Spinal cord (tissue), 10 donors: Measurements from ENCODE around the gene GPR87. TPM values are rescaled to one million over a fixed set of nuclear protein-coding genes. Genes with fewer than 3 reads are reported as not detected.

Experiments
- DNase-seq, 6 donors: peaks; one replicate each; pipeline versions ENCODE4 v3.0.0 to v3.0.0-alpha.2; 2013 to 2015; ENCODE audit warnings: low spot score in 6 of 6, low read depth in 4 of 6
- H3K27ac ChIP-seq: one replicate; pipeline ENCODE4 v1.5.1; 2013; ENCODE audit warnings: low read depth, low read length, control low read depth
- H3K27me3 ChIP-seq: one replicate; pipeline ENCODE4 v1.6.1; 2013; ENCODE audit warnings: low read length; ENCODE audit not compliant: control insufficient read depth, insufficient read depth
- H3K36me3 ChIP-seq: one replicate; pipeline ENCODE4 v1.6.1; 2013; ENCODE audit warnings: low read length; ENCODE audit not compliant: control insufficient read depth, insufficient read depth
- H3K4me1 ChIP-seq: one replicate; pipeline ENCODE4 v1.6.1; 2013; ENCODE audit warnings: low read length; ENCODE audit not compliant: control insufficient read depth, insufficient read depth
- H3K4me3 ChIP-seq: one replicate; pipeline ENCODE4 v1.5.1; 2013; ENCODE audit warnings: low read depth, low read length, control low read depth
- H3K9me3 ChIP-seq: one replicate; pipeline ENCODE4 v1.6.1; 2013; ENCODE audit warnings: low read length; ENCODE audit not compliant: control insufficient read depth, insufficient read depth
- WGBS: methylation state at CpG from one replicate; pipeline ENCODE4 v1.1.5; 2013; ENCODE audit warnings: missing lambda C conversion rate; ENCODE audit not compliant: insufficient coverage; 5-methylcytosine and 5-hydroxymethylcytosine counted together
- long read RNA-seq, 4 donors: transcript quantifications; one replicate each; lab custom pipeline, GENCODE V29; 2026
- polyA plus RNA-seq, 2 donors: library from polyadenylated mRNA; unstranded; fragments of 120-200 nt; gene quantifications; one replicate each; pipeline ENCODE4 v1.2.1, GENCODE V29; 2013; ENCODE audit not compliant: insufficient read length in 2 of 2
- total RNA-seq, 2 donors: library from RNA; depleted of rRNA in 1 of 2; stranded (reverse); fragments of 120-200 nt in 1 of 2; fragments of >200 nt in 1 of 2; gene quantifications; one replicate each; pipeline versions ENCODE4 v1.2.3 to v1.2.4, GENCODE V29; 2013 to 2014
- donor health status: healthy.

Gene GPR87
- total RNA-seq (not detected), polyA plus RNA-seq (under 1 TPM in 1 of 2 donors, not detected in 1; 0.12 TPM)
- long read RNA-seq, donor 1, result 0 reads
- long read RNA-seq, donor 2, result 0 reads
- long read RNA-seq, donor 3, result 0 reads
- long read RNA-seq, donor 4, result 0 reads

GRCh38 chr3:151316267-151316991 is at the start of gene GPR87:
TSS of gene GPR87 (minus strand) at chr3:151316820. CDS start at chr3:151300100, 16,720 bp downstream.
- H3K27ac ChIP-seq, result no peak within 1 kb of the TSS
- no peak for DNase-seq
- WGBS, result 94% methylated on average over 3 of the region's 7 CpGs

GRCh38 chr3:151362751-151363174 is 46.1 kb upstream of the GPR87 start:
- Histone ChIP-seq H3K27ac (no peak overlapping the region), H3K36me3 (no peaks in the 10 kb centered on the region), H3K9me3 (no peaks in the 10 kb centered on the region), H3K4me1 (no peaks in the 10 kb centered on the region), H3K27me3 (no peaks in the 10 kb centered on the region), H3K4me3 (no peak overlapping the region)
- 90% methylated on average over 2 of the region's 3 CpGs for WGBS
- DNase-seq, result no peak

More at GRCh38 chr3:151316267-151316991, at the start of gene GPR87:
- H3K4me1 ChIP-seq, result no peaks in the 10 kb centered on the region
- no peak within 1 kb of the TSS for H3K4me3 ChIP-seq
- H3K9me3 ChIP-seq, result no peaks in the 10 kb centered on the region
- no peaks in the 10 kb centered on the region for H3K27me3 ChIP-seq
- H3K36me3 ChIP-seq, result no peaks in the 10 kb centered on the region

DNA sequence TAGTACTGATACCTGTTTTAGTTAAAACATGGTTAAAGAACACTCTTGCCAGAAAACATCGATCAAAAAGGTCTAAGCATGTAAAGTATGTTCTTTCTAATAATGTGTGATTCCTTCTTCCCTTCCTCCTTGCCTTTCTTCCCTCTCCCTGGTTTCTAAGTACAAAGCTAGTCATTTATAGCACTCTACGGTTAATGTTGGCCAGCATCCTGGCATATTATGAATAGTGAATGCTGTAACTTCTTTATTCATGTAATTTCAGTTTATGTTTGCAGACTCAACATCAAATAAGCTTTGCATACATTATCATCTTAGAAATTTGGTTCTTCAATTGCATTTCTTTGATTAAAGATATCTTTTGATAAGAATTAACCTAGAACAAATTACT is 40.8 kb upstream of the GPR87 start:
- Histone ChIP-seq H3K4me3 (no peak overlapping the region), H3K27ac (no peak overlapping the region), H3K9me3 (no peaks in the 10 kb centered on the region), H3K27me3 (no peaks in the 10 kb centered on the region), H3K36me3 (peaks cover 3% of the 10 kb centered on the region), H3K4me1 (no peaks in the 10 kb centered on the region)
- peak in 2 of 6 donors; percentile 25 to 65 for DNase-seq
- WGBS, result no CpG with 5 or more reads among the region's 2 CpGs

GRCh38 chr3:151356794-151357462 is 40.3 kb upstream of the GPR87 start:
- H3K36me3 ChIP-seq, result peaks cover 3% of the 10 kb centered on the region
- H3K27me3 ChIP-seq, result no peaks in the 10 kb centered on the region
- no peak overlapping the region for H3K27ac ChIP-seq
- no peaks in the 10 kb centered on the region for H3K4me1 ChIP-seq
- H3K9me3 ChIP-seq, result no peaks in the 10 kb centered on the region
- DNase-seq, result peak in 1 of 6 donors; percentile 36
- no peak overlapping the region for H3K4me3 ChIP-seq
- no CpG with 5 or more reads among the region's 2 CpGs for WGBS

- H3K36me3 ChIP-seq, result peaks cover 3% of the 10 kb centered on the region
- H3K27ac ChIP-seq, result no peak overlapping the region
- H3K4me3 ChIP-seq, result no peak overlapping the region
- DNase-seq, result no peak
- H3K9me3 ChIP-seq, result no peaks in the 10 kb centered on the region
- no CpG with 5 or more reads among the region's 4 CpGs for WGBS
- no peaks in the 10 kb centered on the region for H3K27me3 ChIP-seq
- H3K4me1 ChIP-seq, result no peaks in the 10 kb centered on the region
Measured at GRCh38 chr3:151351648-151352047, 35.0 kb upstream of the GPR87 start.

DNA sequence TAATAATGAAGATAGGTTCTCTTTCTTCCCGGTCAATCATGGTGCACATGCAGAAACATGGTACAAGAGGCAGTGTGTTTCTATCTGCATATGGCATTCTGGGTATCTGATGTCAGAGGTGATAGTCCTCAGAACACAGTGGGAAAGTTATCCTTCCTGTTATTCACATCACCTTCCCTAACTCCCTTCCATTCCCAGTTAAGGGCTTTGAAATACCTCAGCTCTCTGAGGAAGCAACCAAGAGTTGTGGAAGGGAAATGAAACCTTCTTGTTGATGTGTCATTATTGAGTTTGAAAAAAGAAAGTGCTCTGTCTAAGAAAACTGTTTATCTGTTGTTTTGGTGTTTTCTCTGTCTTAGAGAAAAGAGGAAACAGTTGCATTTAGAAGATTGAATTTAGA is 34.6 kb upstream of the GPR87 start:
- no peak for DNase-seq
- Histone ChIP-seq H3K4me3 (no peak overlapping the region), H3K36me3 (peaks cover 3% of the 10 kb centered on the region), H3K27me3 (no peaks in the 10 kb centered on the region), H3K9me3 (no peaks in the 10 kb centered on the region), H3K27ac (no peak overlapping the region), H3K4me1 (no peaks in the 10 kb centered on the region)
- no CpG with 5 or more reads among the region's 1 CpG for WGBS

- Histone ChIP-seq H3K27ac (no peak overlapping the region), H3K36me3 (no peaks in the 10 kb centered on the region), H3K9me3 (no peaks in the 10 kb centered on the region), H3K4me3 (no peak overlapping the region), H3K4me1 (no peaks in the 10 kb centered on the region), H3K27me3 (no peaks in the 10 kb centered on the region)
- WGBS, result no CpG with 5 or more reads among the region's 1 CpG
- no peak for DNase-seq
Measured at GRCh38 chr3:151350656-151351055, 34.0 kb upstream of the GPR87 start.

GRCh38 chr3:151347432-151347831 is 30.8 kb upstream of the GPR87 start:
- Histone ChIP-seq H3K4me3 (no peak overlapping the region), H3K27me3 (no peaks in the 10 kb centered on the region), H3K4me1 (no peaks in the 10 kb centered on the region), H3K9me3 (no peaks in the 10 kb centered on the region), H3K27ac (no peak overlapping the region), H3K36me3 (no peaks in the 10 kb centered on the region)
- 79% methylated on average over 4 of the region's 6 CpGs for WGBS
- no peak for DNase-seq

GRCh38 chr3:151346292-151346691 is 29.7 kb upstream of the GPR87 start:
- H3K27me3 ChIP-seq, result no peaks in the 10 kb centered on the region
- no peaks in the 10 kb centered on the region for H3K9me3 ChIP-seq
- DNase-seq, result no peak
- H3K36me3 ChIP-seq, result no peaks in the 10 kb centered on the region
- no peaks in the 10 kb centered on the region for H3K4me1 ChIP-seq
- WGBS, result 89% methylated on average over 2 of the region's 3 CpGs
- no peak overlapping the region for H3K4me3 ChIP-seq
- H3K27ac ChIP-seq, result no peak overlapping the region
